Hematopoietic multipotent progenitor cell treated with erythropoietin and hydrocortisone succinate and interleukin-3 and kit ligand, for 4 days (in vitro differentiated cells): ENCODE data around the gene ANKRD55.
"Not testable (repeated sequence)": the region's sequence is repeated elsewhere in the genome, so short reads cannot be mapped to it uniquely, and the experiment has no call there.

Experiments used
- DNase-seq: peaks from one replicate; pipeline ENCODE4 v3.0.0-alpha.2; 2015

The ANKRD55 gene

GRCh38 chr5:56206126-56206910 is 26.8 kb downstream of the ANKRD55 start:
- no peak for DNase-seq

DNA sequence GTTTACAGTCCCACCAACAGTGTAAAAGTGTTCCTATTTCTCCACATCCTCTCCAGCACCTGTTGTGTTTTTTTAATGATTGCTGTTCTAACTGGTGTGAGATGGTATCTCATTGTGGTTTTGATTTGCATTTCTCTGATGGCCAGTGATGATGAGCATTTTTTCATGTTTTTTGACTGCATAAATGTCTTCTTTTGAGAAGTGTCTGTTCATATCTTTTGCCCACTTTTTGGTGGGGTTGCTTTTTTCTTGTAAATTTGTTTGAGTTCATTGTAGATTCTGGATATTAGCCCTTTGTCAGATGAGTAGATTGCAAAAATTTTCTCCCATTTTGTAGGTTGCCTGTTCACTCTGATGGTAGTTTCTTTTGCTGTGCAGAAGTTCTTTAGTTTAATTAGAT is 29.2 kb downstream of the ANKRD55 start:
- DNase-seq = not testable (repeated sequence)

- peak; percentile 55 for DNase-seq
Observed at GRCh38 chr5:56202483-56202882, 30.6 kb downstream of the ANKRD55 start.

GRCh38 chr5:56201762-56202261 is 31.3 kb downstream of the ANKRD55 start:
- DNase-seq = not testable (repeated sequence)

DNA sequence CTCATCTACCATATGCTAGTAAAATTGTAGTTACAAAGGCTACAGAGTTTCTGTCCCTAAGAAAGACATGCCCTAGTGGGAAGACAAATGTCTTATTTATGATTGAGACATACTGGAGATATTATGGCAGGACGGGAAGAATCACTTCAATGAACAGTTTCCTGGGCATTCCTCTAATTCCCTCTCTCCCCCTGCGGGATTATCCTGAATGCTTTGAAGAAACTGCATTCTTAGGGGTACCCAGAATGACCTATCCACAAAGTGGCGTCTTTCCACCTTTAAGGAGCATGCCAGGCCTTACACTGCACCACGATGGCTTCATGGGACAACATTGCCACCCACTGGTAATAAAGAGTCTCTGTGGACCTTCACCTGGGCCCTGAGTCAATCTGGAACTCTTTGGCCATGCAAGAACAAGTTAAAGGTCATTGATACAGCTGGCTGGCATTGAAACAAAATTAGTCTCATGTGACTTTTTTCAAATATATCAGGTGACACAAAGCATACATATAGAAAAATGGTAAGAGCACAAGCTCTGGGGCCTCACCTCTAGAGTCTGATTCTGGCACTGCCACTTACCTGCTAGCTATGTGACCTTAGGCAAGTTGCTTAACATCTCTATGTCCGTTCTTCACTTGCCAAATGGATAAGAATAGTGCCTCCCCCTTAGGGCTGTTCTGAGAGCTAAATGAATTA is 32.0 kb downstream of the ANKRD55 start:
- DNase-seq = peak; percentile 86

- DNase-seq = no peak
Observed at GRCh38 chr5:56195016-56195415, 38.1 kb downstream of the ANKRD55 start.

DNA sequence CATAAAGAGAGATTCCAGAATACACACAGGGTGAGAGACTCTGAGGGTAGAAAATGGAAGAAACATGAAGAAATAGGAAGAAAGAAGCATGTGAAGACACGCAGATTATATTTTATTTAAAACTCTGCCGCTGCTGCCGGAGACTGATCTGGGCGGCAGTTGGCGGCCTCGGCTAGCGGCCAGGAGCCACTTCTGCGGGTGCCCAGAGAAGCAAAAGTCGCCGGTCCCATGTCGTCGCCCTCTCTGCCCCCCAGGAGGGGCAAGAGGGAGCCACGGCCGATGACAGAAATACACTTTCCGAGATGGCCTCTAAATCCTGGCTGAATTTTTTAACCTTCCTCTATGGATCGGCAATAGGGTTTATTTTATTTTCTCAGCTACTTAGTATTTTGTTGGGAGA is 40.9 kb downstream of the ANKRD55 start:
- no peak for DNase-seq

GRCh38 chr5:56191656-56192055 is 41.5 kb downstream of the ANKRD55 start:
- DNase-seq = no peak

DNA sequence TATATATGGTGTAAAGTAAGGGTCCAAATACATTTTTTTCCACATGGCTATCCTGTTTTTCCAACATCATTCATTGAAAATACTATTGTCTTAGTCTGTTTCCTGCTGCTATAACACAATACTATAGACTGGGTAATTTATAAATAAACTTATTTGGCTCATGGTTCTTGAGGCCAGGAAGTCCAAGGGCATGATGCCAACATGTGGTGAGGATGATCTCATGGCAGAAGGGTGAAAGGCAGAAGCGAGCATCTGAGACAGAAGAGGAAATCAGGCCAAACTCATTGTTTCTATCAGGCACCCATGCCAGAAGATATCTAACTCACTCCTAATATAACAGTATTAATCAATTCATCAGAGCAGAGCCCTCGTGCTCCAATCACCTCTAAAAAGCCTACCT is 42.6 kb downstream of the ANKRD55 start:
- DNase-seq = peak; percentile 66

GRCh38 chr5:56185768-56186311 is 47.3 kb downstream of the ANKRD55 start:
- DNase-seq = no peak

GRCh38 chr5:56183506-56183905 is 49.6 kb downstream of the ANKRD55 start:
- DNase-seq = no peak

- DNase-seq = peak; percentile 35
Observed at GRCh38 chr5:56179442-56179841, 53.7 kb downstream of the ANKRD55 start.

GRCh38 chr5:56178823-56179222 is 54.3 kb downstream of the ANKRD55 start:
- no peak for DNase-seq

DNA sequence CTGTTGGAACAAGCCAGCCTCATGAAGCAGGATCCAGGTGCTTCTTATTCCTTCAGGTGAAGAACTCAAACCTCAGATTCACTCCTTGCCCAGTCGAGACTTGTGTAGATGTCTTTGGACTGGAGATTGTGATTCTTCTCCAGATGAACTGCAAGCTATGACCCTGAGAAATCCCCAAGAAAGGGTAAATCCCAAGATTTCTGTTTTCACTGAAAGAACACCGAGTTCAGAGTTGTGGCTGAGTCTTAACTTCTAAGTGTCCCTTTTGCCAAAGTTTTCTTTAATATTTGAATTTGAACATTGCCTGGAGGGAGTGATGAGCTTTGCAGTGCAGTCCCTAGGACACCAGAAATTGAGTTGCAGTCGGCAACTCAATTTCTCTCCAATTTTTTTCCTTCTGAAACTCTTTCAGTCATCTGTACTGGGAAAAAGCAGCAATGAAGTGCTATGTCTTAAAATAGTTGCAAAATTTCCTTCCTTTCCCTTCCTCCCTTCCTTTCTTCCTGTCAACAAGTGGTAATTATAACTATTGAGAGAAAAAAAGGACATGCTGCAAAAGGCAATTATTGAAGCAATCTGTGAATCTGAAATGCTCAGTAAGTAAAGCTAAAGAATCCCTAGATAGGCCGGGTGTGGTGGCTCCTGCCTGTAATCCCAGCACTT is 56.1 kb downstream of the ANKRD55 start:
- DNase-seq = no peak

- DNase-seq = no peak
Observed at GRCh38 chr5:56176155-56176798, 56.9 kb downstream of the ANKRD55 start.

GRCh38 chr5:56175488-56175887 is 57.6 kb downstream of the ANKRD55 start:
- DNase-seq = no peak

GRCh38 chr5:56175021-56175420 is 58.1 kb downstream of the ANKRD55 start:
- DNase-seq = no peak

GRCh38 chr5:56172241-56172640 is 60.9 kb downstream of the ANKRD55 start:
- peak; percentile 33 for DNase-seq

- no peak for DNase-seq
Observed at GRCh38 chr5:56170557-56170956, 62.6 kb downstream of the ANKRD55 start.

DNA sequence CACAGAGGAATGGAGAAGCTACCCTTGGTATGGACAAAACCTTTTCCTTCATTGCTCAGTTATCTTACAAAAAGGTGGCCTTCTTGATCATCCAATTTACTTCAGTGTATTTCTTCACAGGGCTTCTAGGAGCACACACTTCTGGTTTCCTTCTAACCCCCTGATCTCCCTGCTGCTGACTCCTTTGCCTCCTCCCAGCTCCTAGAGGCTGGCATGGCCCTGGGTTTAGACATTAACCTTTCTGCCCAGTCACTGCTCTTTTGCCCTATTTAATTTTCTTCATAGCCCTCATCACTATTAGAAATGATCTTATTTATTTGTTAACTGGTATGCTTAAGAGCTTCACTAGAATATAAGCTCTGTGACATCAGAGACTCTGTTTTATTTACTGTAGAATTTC is 63.2 kb downstream of the ANKRD55 start:
- DNase-seq = no peak

DNA sequence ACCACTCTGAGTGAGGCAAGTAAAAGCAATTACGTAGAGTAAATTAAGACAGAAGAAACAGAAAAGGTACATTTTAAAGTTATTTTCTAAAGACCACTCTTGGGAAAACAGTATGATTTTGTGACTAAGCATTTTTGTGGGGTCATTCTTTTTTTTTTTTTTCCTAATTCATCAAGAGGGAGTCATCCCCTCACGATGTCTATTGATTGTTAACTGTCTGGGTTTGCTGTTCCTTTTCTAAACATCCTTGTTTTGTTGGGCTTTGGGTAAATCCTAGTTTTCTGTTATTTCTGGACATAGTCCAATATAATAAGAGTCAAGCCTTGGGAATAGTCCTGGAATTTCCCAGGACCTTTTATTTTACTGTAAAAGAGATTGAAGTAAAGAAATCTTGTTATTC is 63.8 kb downstream of the ANKRD55 start:
- no peak for DNase-seq

DNA sequence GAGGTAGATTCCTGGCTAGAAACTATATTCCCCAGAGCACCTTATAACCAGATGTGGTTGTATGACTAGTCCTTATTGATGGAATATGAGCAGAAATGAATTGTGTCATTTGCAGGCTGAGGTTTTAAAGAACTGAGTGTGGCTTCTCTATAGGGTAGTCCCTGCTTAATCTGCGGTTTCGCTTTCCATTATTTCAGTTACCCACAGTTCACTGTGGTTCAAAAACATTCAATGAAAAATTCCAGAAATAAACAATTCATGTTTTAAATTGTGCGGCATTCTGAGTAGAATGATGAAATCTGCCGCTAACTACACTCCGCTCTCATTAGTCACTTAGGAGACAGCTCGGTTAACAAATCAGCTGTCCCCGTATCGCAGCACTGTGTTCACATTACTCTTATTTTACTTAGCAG is 65.1 kb downstream of the ANKRD55 start:
- no peak for DNase-seq

- DNase-seq = peak; percentile 27
Observed at GRCh38 chr5:56167519-56167918, 65.6 kb downstream of the ANKRD55 start.
